Kidney (tissue), 14 donors: ENCODE results near the gene MMP26. TPM values are rescaled to one million over a fixed set of nuclear protein-coding genes. Genes with fewer than 3 reads are reported as not detected.

Experiments used
- DNase-seq, 5 donors: peaks; one replicate each; pipeline ENCODE4 v3.0.0-alpha.2; 2013 to 2020
- FAIRE-seq: peaks from 2 replicates; lab custom pipeline; 2012; peaks lifted over from hg19 to GRCh38; lab: Jason Lieb, UNC
- H3K27ac ChIP-seq, 2 donors: one replicate each; pipeline ENCODE4 v1.7.0; 2013; ENCODE audit warnings: low read depth in 2 of 2, low read length in 2 of 2, inconsistent platforms in 1 of 2
- H3K27me3 ChIP-seq: one replicate; pipeline ENCODE4 v1.7.1; 2013; ENCODE audit warnings: low read length, inconsistent platforms; ENCODE audit not compliant: control insufficient read depth, insufficient read depth
- H3K36me3 ChIP-seq, 3 donors: one replicate each; pipeline versions ENCODE4 v1.7.0 to v1.7.1; 2013; ENCODE audit warnings: low read length in 3 of 3, control low read depth in 1 of 3, inconsistent platforms in 1 of 3; ENCODE audit not compliant: insufficient read depth in 3 of 3, control insufficient read depth in 2 of 3
- H3K4me1 ChIP-seq, 3 donors: one replicate each; pipeline versions ENCODE4 v1.7.0 to v1.7.1; 2013; ENCODE audit warnings: low read length in 3 of 3, inconsistent platforms in 1 of 3, low read depth in 1 of 3; ENCODE audit not compliant: control insufficient read depth in 2 of 3, insufficient read depth in 2 of 3
- H3K4me3 ChIP-seq, 3 donors: one replicate each; pipeline versions ENCODE4 v1.7.0 to v1.8.1; 2013; ENCODE audit warnings: low read length in 3 of 3, control low read depth in 1 of 3, inconsistent platforms in 1 of 3
- H3K9ac ChIP-seq, 3 donors: one replicate each; pipeline versions ENCODE4 v1.7.0 to v1.7.1; 2013; ENCODE audit warnings: low read length in 3 of 3, control low read depth in 1 of 3, inconsistent platforms in 1 of 3
- H3K9me3 ChIP-seq, 3 donors: one replicate each; pipeline versions ENCODE4 v1.7.0 to v1.7.1; 2013; ENCODE audit warnings: low read length in 3 of 3, control low read depth in 1 of 3, inconsistent platforms in 1 of 3; ENCODE audit not compliant: control insufficient read depth in 2 of 3, insufficient read depth in 1 of 3
- CTCF ChIP-seq: IDR thresholded peaks from 3 replicates; pipeline ENCODE4 v1.5.1; 2012; ENCODE audit warnings: mild to moderate bottlenecking, moderate library complexity, borderline replicate concordance; ENCODE audit not compliant: insufficient read depth; ENCODE audit errors: extremely low read depth
- intact Hi-C: fragments of 100-400 bp; cut with DNase I; formaldehyde crosslinking; loops from one replicate; pipeline ENCODE4 v1.11.1; 2022
- polyA plus RNA-seq: library from polyadenylated mRNA; stranded (reverse); fragments of 350-450 nt; fragmentation: Illumina TruSeq; extraction: RNeasy Lipid Tissue Mini Kit (QIAGEN cat#74804); gene quantifications from one replicate; pipeline ENCODE4 v1.2.3, GENCODE V29; 2014; ENCODE audit warnings: low read depth, low replicate concordance; ENCODE audit not compliant: insufficient read depth
- total RNA-seq: library from RNA; stranded (reverse); fragmentation: NEBNext Ultra II Directional; extraction: Animal tissue kit (Norgen Biotek cat#: 25700); gene quantifications from one replicate; pipeline ENCODE4 v1.2.1, GENCODE V29; 2021
- donor health status: control.
- donor health status: control.
- donor health status: control.
- donor health status: control.
- donor health status: control.
- donor health status: DM: yes; HTN: yes; CAD: no.
- donor health status: Normal renal cell carcinoma (clear cell type).

Gene MMP26
- total and polyA plus RNA-seq, 2 donors from 2014 or later: not detected

GRCh38 chr11:4697585-4697984, 7.0 kb upstream of the MMP26 start, which contains the start of gene OR51E2:
OR51E2 (minus strand) TSS chr11:4697853; CDS start chr11:4682711, 15,142 bp downstream.
- Histone ChIP-seq H3K9ac (no peak within 1 kb of the TSS), H3K27me3 (no peaks in the 10 kb centered on the region), H3K9me3 (no peaks in the 10 kb centered on the region), H3K4me3 (no peak within 1 kb of the TSS), H3K36me3 (no peaks in the 10 kb centered on the region), H3K27ac (no peak within 1 kb of the TSS), H3K4me1 (peaks cover 0 to 2% (median 0%) of the 10 kb centered on the region in 3 donors)
- intact Hi-C loops: no loop called here
- TF ChIP-seq CTCF: no peak
- peak in 3 of 5 donors; percentile 14 to 45 (median 40) for DNase-seq
- no peak for FAIRE-seq

- Histone ChIP-seq H3K27me3 (no peaks in the 10 kb centered on the region), H3K9me3 (no peaks in the 10 kb centered on the region), H3K36me3 (no peaks in the 10 kb centered on the region), H3K4me1 (peaks cover 0 to 6% (median 0%) of the 10 kb centered on the region in 3 donors), H3K27ac (no peak overlapping the region), H3K9ac (no peak overlapping the region), H3K4me3 (no peak overlapping the region)
- DNase-seq (no peak), FAIRE-seq (no peak)
- intact Hi-C loops: no loop called here
- no peak for TF ChIP-seq CTCF
Observed at GRCh38 chr11:4699697-4700435, 4.7 kb upstream of the MMP26 start.

GRCh38 chr11:4700436-4700820, 4.2 kb upstream of the MMP26 start:
- FAIRE-seq (no peak), DNase-seq (no peak)
- H3K9ac ChIP-seq: no peak overlapping the region
- no peaks in the 10 kb centered on the region for H3K9me3 ChIP-seq
- no peaks in the 10 kb centered on the region for H3K27me3 ChIP-seq
- no peak overlapping the region for H3K4me3 ChIP-seq
- H3K4me1 ChIP-seq: peaks cover 0 to 9% (median 0%) of the 10 kb centered on the region in 3 donors
- intact Hi-C loops: no loop called here
- no peak for TF ChIP-seq CTCF
- no peak overlapping the region for H3K27ac ChIP-seq
- no peaks in the 10 kb centered on the region for H3K36me3 ChIP-seq
